Measurements from ENCODE around the gene SDK1.

The SDK1 gene

GRCh38 chr7:4169455-4169854 is 868.4 kb downstream of the SDK1 start:
- Histone ChIP-seq H3K4me3 (ENCODE audit: low read depth, low read length) (no peak overlapping the region), H3K36me3 (ENCODE audit: control insufficient read depth, insufficient read depth, low read length) (no peaks in the 10 kb centered on the region), H2AFZ (no peak overlapping the region), H3K4me2 (ENCODE audit: low read length) (no peak overlapping the region), H3K27me3 (ENCODE audit: control insufficient read depth, insufficient read depth, low read length) (no peaks in the 10 kb centered on the region), H3K79me2 (no peaks in the 10 kb centered on the region), H3K9ac (no peak overlapping the region), H3K9me3 (ENCODE audit: control insufficient read depth, low read length) (no peaks in the 10 kb centered on the region), H3K4me1 (no peaks in the 10 kb centered on the region), H3K27ac (no peak overlapping the region)
- TF ChIP-seq, protein P1, sequence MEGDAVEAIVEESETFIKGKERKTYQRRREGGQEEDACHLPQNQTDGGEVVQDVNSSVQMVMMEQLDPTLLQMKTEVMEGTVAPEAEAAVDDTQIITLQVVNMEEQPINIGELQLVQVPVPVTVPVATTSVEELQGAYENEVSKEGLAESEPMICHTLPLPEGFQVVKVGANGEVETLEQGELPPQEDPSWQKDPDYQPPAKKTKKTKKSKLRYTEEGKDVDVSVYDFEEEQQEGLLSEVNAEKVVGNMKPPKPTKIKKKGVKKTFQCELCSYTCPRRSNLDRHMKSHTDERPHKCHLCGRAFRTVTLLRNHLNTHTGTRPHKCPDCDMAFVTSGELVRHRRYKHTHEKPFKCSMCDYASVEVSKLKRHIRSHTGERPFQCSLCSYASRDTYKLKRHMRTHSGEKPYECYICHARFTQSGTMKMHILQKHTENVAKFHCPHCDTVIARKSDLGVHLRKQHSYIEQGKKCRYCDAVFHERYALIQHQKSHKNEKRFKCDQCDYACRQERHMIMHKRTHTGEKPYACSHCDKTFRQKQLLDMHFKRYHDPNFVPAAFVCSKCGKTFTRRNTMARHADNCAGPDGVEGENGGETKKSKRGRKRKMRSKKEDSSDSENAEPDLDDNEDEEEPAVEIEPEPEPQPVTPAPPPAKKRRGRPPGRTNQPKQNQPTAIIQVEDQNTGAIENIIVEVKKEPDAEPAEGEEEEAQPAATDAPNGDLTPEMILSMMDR (IDR thresholded peaks at IDR 0.05): no peak

GRCh38 chr7:4170997-4171786 is 870.1 kb downstream of the SDK1 start:
- Histone ChIP-seq H3K4me1 (no peaks in the 10 kb centered on the region), H2AFZ (no peak overlapping the region), H3K36me3 (ENCODE audit: control insufficient read depth, insufficient read depth, low read length) (no peaks in the 10 kb centered on the region), H3K9me3 (ENCODE audit: control insufficient read depth, low read length) (no peaks in the 10 kb centered on the region), H3K9ac (no peak overlapping the region), H3K27me3 (ENCODE audit: control insufficient read depth, insufficient read depth, low read length) (no peaks in the 10 kb centered on the region), H3K4me2 (ENCODE audit: low read length) (no peak overlapping the region), H3K4me3 (ENCODE audit: low read depth, low read length) (no peak overlapping the region), H3K79me2 (no peaks in the 10 kb centered on the region), H3K27ac (no peak overlapping the region)
- TF ChIP-seq, protein P1 (IDR thresholded peaks at IDR 0.05): no peak

- H3K79me2 ChIP-seq: no peaks in the 10 kb centered on the region
- H2AFZ ChIP-seq: no peak overlapping the region
- H3K4me1 ChIP-seq: no peaks in the 10 kb centered on the region
- H3K36me3 ChIP-seq (ENCODE audit: control insufficient read depth, insufficient read depth, low read length): no peaks in the 10 kb centered on the region
- H3K4me2 ChIP-seq (ENCODE audit: low read length): no peak overlapping the region
- H3K4me3 ChIP-seq (ENCODE audit: low read depth, low read length): no peak overlapping the region
- no peak overlapping the region for H3K27ac ChIP-seq
- TF ChIP-seq, protein P1 (IDR thresholded peaks at IDR 0.05): no peak
- H3K9me3 ChIP-seq (ENCODE audit: control insufficient read depth, low read length): no peaks in the 10 kb centered on the region
- H3K9ac ChIP-seq: no peak overlapping the region
- H3K27me3 ChIP-seq (ENCODE audit: control insufficient read depth, insufficient read depth, low read length): no peaks in the 10 kb centered on the region
Observed at GRCh38 chr7:4172883-4173282, 871.8 kb downstream of the SDK1 start.

- Histone ChIP-seq H3K4me1 (no peaks in the 10 kb centered on the region), H3K27me3 (ENCODE audit: control insufficient read depth, insufficient read depth, low read length) (no peaks in the 10 kb centered on the region), H3K4me3 (ENCODE audit: low read depth, low read length) (no peak overlapping the region), H3K9me3 (ENCODE audit: control insufficient read depth, low read length) (no peaks in the 10 kb centered on the region), H3K36me3 (ENCODE audit: control insufficient read depth, insufficient read depth, low read length) (no peaks in the 10 kb centered on the region), H3K27ac (no peak overlapping the region), H3K9ac (no peak overlapping the region), H3K79me2 (no peaks in the 10 kb centered on the region), H2AFZ (no peak overlapping the region), H3K4me2 (ENCODE audit: low read length) (no peak overlapping the region)
- TF ChIP-seq, protein P1 (IDR thresholded peaks at IDR 0.05): no peak
Observed at GRCh38 chr7:4173615-4174014, 872.6 kb downstream of the SDK1 start.

GRCh38 chr7:4174016-4174415 is 873.0 kb downstream of the SDK1 start:
- no peak overlapping the region for H3K27ac ChIP-seq
- H3K4me3 ChIP-seq (ENCODE audit: low read depth, low read length): no peak overlapping the region
- no peaks in the 10 kb centered on the region for H3K4me1 ChIP-seq
- H3K9ac ChIP-seq: no peak overlapping the region
- no peak overlapping the region for H2AFZ ChIP-seq
- H3K36me3 ChIP-seq (ENCODE audit: control insufficient read depth, insufficient read depth, low read length): no peaks in the 10 kb centered on the region
- H3K4me2 ChIP-seq (ENCODE audit: low read length): no peak overlapping the region
- TF ChIP-seq, protein P1 (IDR thresholded peaks at IDR 0.05): no peak
- no peaks in the 10 kb centered on the region for H3K79me2 ChIP-seq
- H3K27me3 ChIP-seq (ENCODE audit: control insufficient read depth, insufficient read depth, low read length): no peaks in the 10 kb centered on the region
- H3K9me3 ChIP-seq (ENCODE audit: control insufficient read depth, low read length): no peaks in the 10 kb centered on the region

Measured in parathyroid adenoma (tissue), 2 donors.